AG10803 (cell line): ENCODE data around the gene MINK1.
A peak's percentile ranks its signal among the peaks of the same experiment; 100 is the strongest.

ENCODE experiments used
- DNase-seq: peaks from one replicate; pipeline ENCODE4 v3.0.0; 2010; ENCODE audit warnings: low read depth
- H3K4me3 ChIP-seq: 2 replicates; pipeline ENCODE4 v1.5.1; 2011; ENCODE audit warnings: mild to moderate bottlenecking, low read length, control low read depth
- CTCF ChIP-seq: conservative IDR thresholded peaks from 2 replicates; pipeline ENCODE4 v1.5.1; 2011; ENCODE audit warnings: mild to moderate bottlenecking, low read length, control low read depth, inconsistent platforms

The MINK1 gene

GRCh38 chr17:4833178-4833940 is at the start of gene MINK1:
MINK1 (plus strand) TSS chr17:4833340; CDS start chr17:4833584, 244 bp downstream.
- DNase-seq, result peak; percentile 89
- H3K4me3 ChIP-seq, result peak within 1 kb of the TSS; percentile 86
- no peak for TF ChIP-seq CTCF

DNA sequence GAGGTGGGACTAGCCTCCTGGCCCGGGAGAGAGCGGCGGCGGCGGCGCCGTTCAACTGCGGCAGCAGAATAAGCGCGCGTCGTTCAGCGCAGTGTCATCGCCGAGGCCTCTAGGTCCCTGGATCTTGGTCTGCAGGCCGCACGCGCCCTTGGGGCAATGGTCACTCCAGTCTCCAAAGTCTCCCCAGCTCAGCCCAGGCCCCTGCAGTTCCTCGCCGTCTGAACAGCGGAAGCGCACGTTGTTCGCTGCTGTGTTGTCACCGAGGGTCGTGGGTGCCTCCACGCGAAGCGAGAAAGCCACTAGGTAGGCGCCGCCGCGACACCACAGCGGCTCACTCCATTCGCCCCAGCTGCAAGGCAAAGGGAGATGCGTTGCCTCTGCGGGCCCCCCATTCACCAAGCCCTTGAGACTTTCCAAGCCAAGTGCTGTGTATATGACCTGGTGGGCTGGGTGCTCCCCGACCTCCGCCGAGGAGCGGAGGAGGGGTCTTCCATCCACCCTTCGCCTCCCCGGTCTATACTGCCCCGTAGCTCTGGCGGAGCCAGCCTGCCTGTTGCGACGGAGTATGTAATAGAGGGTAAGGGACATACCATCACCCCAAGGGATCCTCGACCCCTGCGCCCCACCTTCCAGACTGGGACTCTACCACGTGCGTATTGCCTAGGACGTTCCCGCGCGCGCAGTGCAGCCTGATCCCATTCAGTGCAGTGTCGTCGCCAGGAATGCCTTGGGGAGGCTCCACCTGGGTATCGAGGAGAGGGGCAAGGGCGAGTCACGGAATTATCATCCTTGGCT is 47.6 kb upstream of the MINK1 start:
- H3K4me3 ChIP-seq, result peak overlapping the region; percentile 17
- no peak for DNase-seq
- no peak for TF ChIP-seq CTCF

DNA sequence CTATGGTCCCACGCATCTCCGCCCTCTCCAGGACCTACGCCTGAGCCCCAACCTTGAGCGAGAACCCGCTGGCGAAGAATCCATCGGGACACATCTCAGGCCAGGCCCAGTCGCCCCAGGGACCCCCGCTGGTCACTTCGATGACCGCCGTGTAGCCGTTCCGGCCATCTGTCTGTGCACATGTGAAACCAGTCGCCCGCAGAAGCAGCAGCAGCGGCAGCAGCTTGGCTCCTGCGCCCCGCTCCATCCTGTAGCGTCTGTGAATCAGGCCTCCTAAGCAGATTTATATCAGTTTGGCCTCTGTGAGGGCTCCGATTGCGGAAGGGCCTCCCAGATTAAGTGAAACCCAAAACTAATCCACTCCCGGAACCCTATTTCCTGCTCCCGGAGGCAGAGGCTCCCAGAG is 47.0 kb upstream of the MINK1 start, which contains the start of gene VMO1:
VMO1 (minus strand) TSS at position 259 of the 406 bp plus-strand sequence; CDS start at position 247, 12 bp downstream.
- TF ChIP-seq CTCF, result no peak
- DNase-seq, result peak; percentile 38
- H3K4me3 ChIP-seq, result peak within 1 kb of the TSS; percentile 26

DNA sequence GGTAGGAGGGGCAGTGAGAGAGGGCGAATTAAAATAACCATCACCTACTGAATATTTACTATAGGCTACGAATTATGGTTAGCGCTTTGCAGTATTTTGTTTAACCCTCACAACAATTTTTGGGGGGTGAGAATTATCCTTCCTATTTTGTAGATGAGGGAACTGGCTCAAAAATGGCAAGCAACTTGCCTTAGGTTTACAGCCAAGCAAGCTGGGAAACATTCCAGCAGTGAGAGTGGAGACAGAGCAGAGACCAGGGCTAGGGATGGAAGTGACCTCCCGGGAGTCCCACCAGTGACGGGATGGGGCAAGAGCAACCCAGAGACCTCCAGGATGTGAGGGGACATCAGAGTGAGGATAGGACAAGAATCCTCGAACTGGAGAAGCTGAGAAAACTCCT is 46.6 kb upstream of the MINK1 start:
- no peak; the same call in 1 of the 2 replicates for TF ChIP-seq CTCF
- DNase-seq, result peak; percentile 22
- H3K4me3 ChIP-seq, result no peak overlapping the region; the same call in 1 of the 2 replicates

GRCh38 chr17:4788159-4788806 is 44.9 kb upstream of the MINK1 start:
- TF ChIP-seq CTCF, result 0 out of 2 replicates have a peak, but pooled peaks have one; percentile 4
- no peak overlapping the region for H3K4me3 ChIP-seq
- no peak for DNase-seq

- no peak for DNase-seq
- no peak for TF ChIP-seq CTCF
- H3K4me3 ChIP-seq, result peak within 1 kb of the TSS; percentile 71
Observed at GRCh38 chr17:4788807-4789700, 44.1 kb upstream of the MINK1 start, which contains the start of gene GLTPD2. GLTPD2 (plus strand) TSS chr17:4788964; CDS start chr17:4789012, 48 bp downstream.
